Ectodermal cell (in vitro differentiated cells): Measurements from ENCODE around the gene FTO.

ENCODE experiments used
- H3K27ac ChIP-seq: 2 replicates; pipeline ENCODE4 v1.7.0; 2013; ENCODE audit warnings: mild to moderate bottlenecking, low read depth, low read length; ENCODE audit not compliant: insufficient read depth, poor library complexity, severe bottlenecking
- H3K27me3 ChIP-seq: 2 replicates; pipeline ENCODE4 v1.7.0; 2013; ENCODE audit warnings: mild to moderate bottlenecking, low read length; ENCODE audit not compliant: insufficient read depth, control insufficient read depth, poor library complexity, severe bottlenecking
- H3K36me3 ChIP-seq: one replicate; pipeline ENCODE4 v1.7.0; 2013; ENCODE audit warnings: low read length; ENCODE audit not compliant: control insufficient read depth, insufficient read depth
- H3K4me1 ChIP-seq: one replicate; pipeline ENCODE4 v1.7.0; 2013; ENCODE audit warnings: low read length; ENCODE audit not compliant: control insufficient read depth, insufficient read depth
- H3K4me3 ChIP-seq: 2 replicates; pipeline ENCODE4 v1.7.0; 2013; ENCODE audit warnings: low read depth, low read length, control low read depth; ENCODE audit not compliant: insufficient read depth
- H3K9me3 ChIP-seq: 2 replicates; pipeline ENCODE4 v1.7.0; 2013; ENCODE audit warnings: mild to moderate bottlenecking, low read length, moderate library complexity; ENCODE audit not compliant: control insufficient read depth
- WGBS, 2 experiments: methylation state at CpG; one replicate each; pipeline ENCODE4 v1.1.7; 2013; ENCODE audit warnings: missing lambda C conversion rate in 2 of 2; 5-methylcytosine and 5-hydroxymethylcytosine counted together

FTO gene

DNA sequence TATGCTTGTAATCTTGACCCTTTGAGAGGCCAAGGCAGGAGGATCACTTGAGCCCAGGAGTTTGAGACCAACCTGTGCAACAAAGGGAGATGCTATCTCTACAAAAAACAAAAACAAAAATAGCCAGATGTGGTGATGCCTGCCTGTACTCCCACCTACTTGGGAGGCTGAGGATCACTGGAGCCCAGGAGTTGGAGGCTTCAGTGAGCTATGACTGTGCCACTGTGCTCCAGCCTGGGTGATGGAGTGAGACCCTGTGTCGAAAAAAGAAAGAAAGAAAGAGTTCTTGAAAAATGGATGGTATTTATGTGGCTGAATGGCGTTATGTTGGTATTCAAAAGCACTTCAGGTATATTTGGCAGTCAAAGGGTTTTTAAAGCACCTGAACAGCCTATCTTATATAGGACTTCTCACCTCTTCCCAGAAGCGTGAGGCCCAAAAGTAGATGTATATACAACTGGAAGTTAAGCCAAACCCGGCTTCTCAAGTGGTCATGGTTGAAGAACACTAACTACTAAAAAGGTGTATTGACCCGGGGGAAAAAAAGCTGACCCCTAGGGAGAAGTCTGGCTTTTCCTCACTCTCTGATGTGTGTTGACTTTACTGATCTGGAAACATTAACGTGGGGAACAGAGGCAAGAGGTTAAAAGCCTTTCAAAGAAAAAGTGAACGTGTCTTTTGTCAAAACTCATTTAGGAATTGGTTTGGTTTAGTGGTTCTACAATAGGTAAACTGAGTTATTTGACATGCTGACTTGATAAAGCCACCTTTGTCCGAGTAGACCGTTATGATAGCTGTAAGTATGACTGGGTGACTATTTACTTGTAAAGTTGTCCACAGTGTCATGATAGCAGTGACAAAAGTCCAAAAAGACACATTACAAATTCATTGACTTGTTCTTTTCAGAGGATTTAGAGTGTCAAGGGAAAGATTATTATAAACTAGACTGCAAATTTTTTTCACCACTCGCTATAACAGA lies 399.2 kb downstream of the FTO start:
- H3K27ac ChIP-seq = no peak overlapping the region
- WGBS, 2 experiments = 93 to 94% methylated on average over 9 to 10 of the region's 10 CpGs
- H3K4me1 ChIP-seq = peaks cover 4% of the 10 kb centered on the region
- no peaks in the 10 kb centered on the region for H3K9me3 ChIP-seq
- no peak overlapping the region for H3K4me3 ChIP-seq
- no peaks in the 10 kb centered on the region for H3K27me3 ChIP-seq
- no peaks in the 10 kb centered on the region for H3K36me3 ChIP-seq

DNA sequence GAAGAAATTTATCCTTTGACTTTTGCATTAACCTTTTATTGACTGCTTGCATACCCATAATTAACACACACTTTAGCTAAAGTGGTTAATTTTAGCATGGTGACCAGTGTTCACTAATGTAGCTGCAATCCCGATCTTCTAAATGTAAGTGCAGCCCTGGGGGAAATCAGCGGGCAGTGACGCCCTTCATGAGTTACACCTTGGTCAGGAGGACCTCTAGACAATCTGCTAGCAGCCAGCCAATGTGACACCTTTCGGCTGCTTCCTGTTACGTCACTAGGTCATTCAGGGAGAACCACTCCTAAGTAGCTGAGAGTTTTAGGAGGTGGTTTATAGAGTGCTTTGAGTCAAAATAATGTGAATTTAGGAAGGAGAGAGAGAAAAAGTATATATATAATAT lies 402.1 kb downstream of the FTO start:
- 93 to 98% methylated on average over 5 of the region's 5 CpGs for WGBS, 2 experiments

DNA sequence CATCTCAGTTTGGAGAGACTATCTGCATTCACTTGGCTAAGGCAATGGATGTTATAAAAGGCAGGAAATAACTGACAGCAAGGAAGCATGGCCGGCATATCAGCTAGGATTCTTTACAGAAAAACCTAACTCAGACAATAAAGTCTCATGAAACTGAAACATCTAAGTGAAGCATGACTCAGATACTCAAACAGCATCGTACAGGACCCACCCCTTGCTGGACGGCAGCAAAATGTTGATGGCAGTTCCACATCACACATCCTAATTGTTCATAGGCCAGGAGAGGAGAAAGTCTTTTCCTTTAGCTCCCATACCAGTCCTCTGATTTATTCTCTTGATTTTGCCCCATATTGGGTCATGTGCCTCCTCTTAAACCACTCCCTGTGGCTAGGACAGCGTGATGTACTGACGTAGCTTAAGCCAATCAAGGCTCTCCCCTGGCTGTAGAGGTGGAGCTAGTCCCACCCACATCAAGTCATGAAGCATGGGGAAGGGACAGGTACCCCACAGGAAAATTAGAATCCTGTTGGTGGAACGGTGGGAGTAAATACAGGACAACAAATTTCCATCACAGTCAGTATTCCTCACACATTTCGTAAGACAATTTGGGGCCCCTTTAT lies 403.7 kb downstream of the FTO start:
- Histone ChIP-seq H3K9me3 (no peaks in the 10 kb centered on the region), H3K27me3 (no peaks in the 10 kb centered on the region), H3K4me3 (no peak overlapping the region), H3K27ac (no peak overlapping the region), H3K4me1 (no peaks in the 10 kb centered on the region), H3K36me3 (no peaks in the 10 kb centered on the region)
- WGBS, 2 experiments = 94 to 97% methylated on average over 6 to 7 of the region's 7 CpGs

More for the DNA sequence above, 402.1 kb downstream of the FTO start:
- no peaks in the 10 kb centered on the region for H3K9me3 ChIP-seq
- H3K36me3 ChIP-seq = no peaks in the 10 kb centered on the region
- no peaks in the 10 kb centered on the region for H3K27me3 ChIP-seq
- no peak overlapping the region for H3K4me3 ChIP-seq
- H3K27ac ChIP-seq = no peak overlapping the region
- no peaks in the 10 kb centered on the region for H3K4me1 ChIP-seq

GRCh38 chr16:54110016-54110981 lies 406.3 kb downstream of the FTO start:
- no peaks in the 10 kb centered on the region for H3K36me3 ChIP-seq
- no peak overlapping the region for H3K4me3 ChIP-seq
- H3K27ac ChIP-seq = no peak overlapping the region
- H3K9me3 ChIP-seq = no peaks in the 10 kb centered on the region
- no peaks in the 10 kb centered on the region for H3K27me3 ChIP-seq
- H3K4me1 ChIP-seq = no peaks in the 10 kb centered on the region
- WGBS, 2 experiments = 96% methylated on average over 15 to 16 of the region's 16 CpGs

DNA sequence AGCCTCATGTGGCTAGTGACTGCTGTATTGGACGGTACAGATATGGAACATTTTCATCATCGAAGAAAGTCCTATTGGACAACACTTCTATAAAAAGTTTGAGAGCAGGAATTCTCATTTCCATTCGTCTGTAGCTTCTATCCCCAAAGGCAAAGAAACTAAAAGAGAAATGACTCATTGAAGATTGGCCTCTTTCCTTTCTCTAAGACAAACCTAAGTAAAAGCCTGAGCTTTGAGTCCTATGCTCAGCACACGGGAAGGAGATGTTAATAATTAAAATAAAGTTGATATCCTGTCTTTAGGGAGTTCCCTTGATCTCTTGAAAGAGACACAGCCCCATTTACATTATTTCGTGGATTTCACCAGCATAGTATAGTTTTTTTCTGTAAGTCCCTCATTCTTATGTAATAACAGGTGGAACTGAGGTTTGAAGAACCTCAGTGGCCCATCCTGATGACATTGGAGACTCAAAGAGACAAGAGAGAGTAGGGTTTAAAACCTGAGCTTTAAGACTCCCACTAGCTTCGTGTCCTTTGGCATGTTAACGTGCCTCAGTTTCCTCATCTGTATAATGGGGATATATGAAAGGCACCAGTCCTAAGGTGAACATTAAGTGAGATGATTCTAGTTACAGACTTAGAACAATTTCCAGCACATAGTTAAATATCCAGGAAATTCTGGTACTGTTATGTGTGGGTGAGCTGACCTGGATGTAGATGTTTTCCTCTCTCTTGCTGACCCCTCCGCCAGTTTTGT lies 408.7 kb downstream of the FTO start:
- Histone ChIP-seq H3K4me1 (no peaks in the 10 kb centered on the region), H3K4me3 (no peak overlapping the region), H3K9me3 (no peaks in the 10 kb centered on the region), H3K36me3 (no peaks in the 10 kb centered on the region), H3K27ac (no peak overlapping the region), H3K27me3 (no peaks in the 10 kb centered on the region)
- WGBS, 2 experiments = 90 to 95% methylated on average over 7 to 8 of the region's 8 CpGs

GRCh38 chr16:54115558-54115957 lies 411.6 kb downstream of the FTO start:
- Histone ChIP-seq H3K27me3 (no peaks in the 10 kb centered on the region), H3K27ac (no peak overlapping the region), H3K4me1 (no peaks in the 10 kb centered on the region), H3K9me3 (no peaks in the 10 kb centered on the region), H3K36me3 (no peaks in the 10 kb centered on the region), H3K4me3 (no peak overlapping the region)
- 96% methylated on average over 9 of the region's 9 CpGs for WGBS, 2 experiments

- 93 to 94% methylated on average over 17 of the region's 17 CpGs for WGBS, 2 experiments
- Histone ChIP-seq H3K4me1 (no peaks in the 10 kb centered on the region), H3K27me3 (no peaks in the 10 kb centered on the region), H3K36me3 (no peaks in the 10 kb centered on the region), H3K9me3 (no peaks in the 10 kb centered on the region), H3K27ac (no peak overlapping the region), H3K4me3 (no peak overlapping the region)
Observed at GRCh38 chr16:54116124-54116655, 412.2 kb downstream of the FTO start.

DNA sequence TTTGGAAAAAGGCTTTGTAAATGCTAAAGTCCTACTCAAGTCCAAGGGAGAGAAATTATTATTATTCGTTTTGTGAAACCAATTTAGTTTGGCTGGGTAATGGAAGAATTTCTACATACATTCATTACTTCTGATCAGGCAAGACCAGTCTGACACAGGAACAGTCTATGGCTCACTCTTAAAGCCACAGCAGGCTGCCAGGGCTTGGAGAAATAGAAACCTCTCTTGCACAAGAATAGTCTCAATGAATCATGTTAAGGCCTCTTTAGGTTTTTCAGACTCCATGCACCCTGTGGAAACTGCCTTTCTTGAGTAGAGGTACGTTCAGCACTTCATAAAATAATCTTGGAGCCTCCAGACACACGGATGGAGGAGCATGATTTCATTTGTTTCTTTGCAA lies 414.9 kb downstream of the FTO start:
- Histone ChIP-seq H3K4me3 (no peak overlapping the region), H3K27me3 (no peaks in the 10 kb centered on the region), H3K27ac (no peak overlapping the region), H3K9me3 (no peaks in the 10 kb centered on the region), H3K36me3 (no peaks in the 10 kb centered on the region), H3K4me1 (no peaks in the 10 kb centered on the region)
- WGBS, 2 experiments = 92 to 95% methylated on average over 3 of the region's 3 CpGs

GRCh38 chr16:54120846-54121480 lies 417.0 kb downstream of the FTO start:
- WGBS, 2 experiments = 94 to 96% methylated on average over 8 of the region's 8 CpGs
- H3K9me3 ChIP-seq = no peaks in the 10 kb centered on the region
- no peak overlapping the region for H3K4me3 ChIP-seq
- no peaks in the 10 kb centered on the region for H3K27me3 ChIP-seq
- H3K36me3 ChIP-seq = no peaks in the 10 kb centered on the region
- no peaks in the 10 kb centered on the region for H3K4me1 ChIP-seq
- H3K27ac ChIP-seq = no peak overlapping the region
